GM12873 (cell line): ENCODE measurements around the gene BAG1.

Experiments
- CTCF ChIP-seq: IDR thresholded peaks from 2 replicates; pipeline ENCODE4 v1.5.1; 2012; ENCODE audit warnings: low read depth, mild to moderate bottlenecking, moderate library complexity, low read length, control low read depth; ENCODE audit not compliant: insufficient read depth; ENCODE audit errors: missing control alignments

BAG1 gene

GRCh38 chr9:33254211-33254610 is 10.3 kb downstream of the BAG1 start:
- no peak for TF ChIP-seq CTCF

GRCh38 chr9:33250458-33250995 is 14.0 kb downstream of the BAG1 start:
- no peak for TF ChIP-seq CTCF

GRCh38 chr9:33249983-33250382 is 14.5 kb downstream of the BAG1 start:
- TF ChIP-seq CTCF: no peak

- TF ChIP-seq CTCF: no peak
Measured at GRCh38 chr9:33249087-33249658, 15.3 kb downstream of the BAG1 start.

- TF ChIP-seq CTCF: no peak
Measured at GRCh38 chr9:33248606-33249005, 15.9 kb downstream of the BAG1 start.

- TF ChIP-seq CTCF: no peak
Measured at GRCh38 chr9:33246269-33246860, 18.1 kb downstream of the BAG1 start.

GRCh38 chr9:33245341-33245740 is 19.2 kb downstream of the BAG1 start:
- TF ChIP-seq CTCF: no peak
